Endometrium (tissue), 2 donors: ENCODE measurements around the gene AAMP.

Experiments used
- FAIRE-seq: peaks from 2 replicates; lab custom pipeline; 2012; peaks lifted over from hg19 to GRCh38; lab: Jason Lieb, UNC
- donor health status: control.
- donor health status: control.

Gene AAMP

GRCh38 chr2:218293715-218294429 is 23.9 kb upstream of the AAMP start:
- FAIRE-seq, result no peak

- no peak for FAIRE-seq
Observed at GRCh38 chr2:218292048-218293014, 22.4 kb upstream of the AAMP start, which contains the start of gene TMBIM1. Gene TMBIM1, minus strand, starts transcription at chr2:218292503. Its CDS starts 10,362 bp downstream, at chr2:218282141.

- no peak for FAIRE-seq
Observed at GRCh38 chr2:218291318-218292047, 21.5 kb upstream of the AAMP start.

- FAIRE-seq, result no peak
Observed at GRCh38 chr2:218290316-218291261, 20.7 kb upstream of the AAMP start.

GRCh38 chr2:218289639-218290315 is 19.8 kb upstream of the AAMP start:
- FAIRE-seq, result no peak

GRCh38 chr2:218286570-218287459 is 16.9 kb upstream of the AAMP start:
- FAIRE-seq, result no peak

- FAIRE-seq, result no peak
Observed at GRCh38 chr2:218285604-218286003, 15.7 kb upstream of the AAMP start.

GRCh38 chr2:218284106-218284811 is 14.3 kb upstream of the AAMP start:
- FAIRE-seq, result no peak

GRCh38 chr2:218282173-218282991 is 12.4 kb upstream of the AAMP start:
- FAIRE-seq, result no peak

- FAIRE-seq, result no peak
Observed at GRCh38 chr2:218281449-218281848, 11.5 kb upstream of the AAMP start.

- FAIRE-seq, result no peak
Observed at GRCh38 chr2:218280260-218280870, 10.4 kb upstream of the AAMP start.

GRCh38 chr2:218278531-218279360 is 8.8 kb upstream of the AAMP start:
- FAIRE-seq, result no peak

GRCh38 chr2:218277921-218278320 is 8.0 kb upstream of the AAMP start:
- no peak for FAIRE-seq

- no peak for FAIRE-seq
Observed at GRCh38 chr2:218276986-218277755, 7.2 kb upstream of the AAMP start.

GRCh38 chr2:218275371-218276072 is 5.6 kb upstream of the AAMP start:
- no peak for FAIRE-seq
